ENCODE results near the gene MAP1A.
"Not testable (repeated sequence)": the region's sequence is repeated elsewhere in the genome, so short reads cannot be mapped to it uniquely, and the experiment has no call there.

The MAP1A gene

GRCh38 chr15:43529141-43529540, 11.7 kb downstream of the MAP1A start:
- no peak overlapping the region for H3K4me3 ChIP-seq (ENCODE audit: low read depth, low read length)
- no peak for TF ChIP-seq CTCF (IDR thresholded peaks at IDR 0.05; ENCODE audit: borderline replicate concordance, insufficient read depth, low read depth, low read length)

DNA sequence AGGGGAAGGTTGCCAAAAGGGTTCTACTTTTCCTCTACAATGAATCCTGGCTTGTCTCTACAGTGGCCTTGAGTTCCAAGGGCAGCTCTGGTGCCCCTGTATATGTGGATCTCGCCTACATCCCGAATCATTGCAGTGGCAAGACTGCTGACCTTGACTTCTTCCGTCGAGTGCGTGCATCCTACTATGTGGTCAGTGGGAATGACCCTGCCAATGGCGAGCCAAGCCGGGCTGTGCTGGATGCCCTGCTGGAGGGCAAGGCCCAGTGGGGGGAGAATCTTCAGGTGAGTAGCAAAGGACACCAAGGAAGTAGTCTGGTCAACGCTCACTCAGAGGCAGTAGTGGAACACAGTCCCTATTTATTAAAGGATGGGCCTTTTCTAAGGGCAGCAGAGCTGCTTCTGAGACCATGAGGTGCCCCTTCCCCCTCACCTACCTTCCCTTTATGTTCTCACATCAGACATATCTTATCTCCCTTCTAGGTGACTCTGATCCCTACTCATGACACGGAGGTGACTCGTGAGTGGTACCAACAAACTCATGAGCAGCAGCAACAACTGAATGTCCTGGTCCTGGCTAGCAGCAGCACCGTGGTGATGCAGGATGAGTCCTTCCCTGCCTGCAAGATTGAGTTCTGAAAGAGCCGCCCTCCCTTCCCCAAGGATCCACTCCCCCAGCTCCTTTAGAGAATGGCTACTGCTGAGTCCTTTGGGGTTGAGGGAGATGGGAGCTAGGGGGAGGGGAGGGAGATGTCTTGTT, 12.4 kb downstream of the MAP1A start:
- no peak overlapping the region for H3K4me3 ChIP-seq (ENCODE audit: low read depth, low read length)
- no peak for TF ChIP-seq CTCF (IDR thresholded peaks at IDR 0.05; ENCODE audit: borderline replicate concordance, insufficient read depth, low read depth, low read length)

GRCh38 chr15:43531018-43531670, 13.7 kb downstream of the MAP1A start:
- H3K4me3 ChIP-seq (ENCODE audit: low read depth, low read length) = no peak overlapping the region
- no peak for TF ChIP-seq CTCF (IDR thresholded peaks at IDR 0.05; ENCODE audit: borderline replicate concordance, insufficient read depth, low read depth, low read length)

- H3K4me3 ChIP-seq (ENCODE audit: low read depth, low read length) = not testable (repeated sequence)
These were observed 15.4 kb downstream of the MAP1A start for GRCh38 chr15:43532826-43533225.

DNA sequence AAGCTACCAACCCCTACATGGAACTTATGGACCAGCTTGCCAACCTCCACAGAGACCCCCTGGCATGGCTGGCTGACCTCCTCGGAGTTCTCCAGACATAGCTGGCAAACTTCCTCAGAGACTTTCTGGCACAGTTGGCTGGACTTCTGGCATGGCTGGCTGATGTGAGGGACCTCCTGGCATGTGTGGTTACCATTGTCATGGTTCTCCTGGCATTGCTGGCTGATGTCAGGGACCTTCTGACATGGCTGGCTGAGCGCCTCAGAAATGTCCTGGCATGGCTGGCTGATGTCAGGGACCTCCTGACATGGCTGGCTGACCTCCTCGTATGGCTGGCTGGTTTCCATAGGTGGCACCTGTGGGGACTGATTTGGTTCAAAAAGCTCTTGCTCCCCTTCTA, 17.5 kb downstream of the MAP1A start:
- no peak for TF ChIP-seq CTCF (IDR thresholded peaks at IDR 0.05; ENCODE audit: borderline replicate concordance, insufficient read depth, low read depth, low read length)

DNA sequence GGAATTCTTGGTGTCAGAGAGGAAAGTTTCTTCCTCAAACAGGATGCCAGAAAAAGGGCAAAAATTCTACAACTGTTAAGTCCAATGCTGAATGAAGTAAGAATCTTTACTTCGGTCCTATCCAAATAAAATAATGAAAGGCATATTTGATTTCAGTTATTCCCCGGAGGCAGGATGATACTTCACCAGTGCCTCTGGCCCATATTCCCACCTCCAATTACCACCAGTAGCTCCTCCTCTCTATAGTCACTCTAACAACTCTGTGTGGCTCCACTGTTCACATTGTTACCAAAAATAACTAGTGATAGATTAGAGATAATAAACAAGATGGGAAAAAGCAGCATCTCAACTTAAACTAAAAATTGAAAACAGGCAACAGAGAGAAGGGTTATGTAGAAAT, 20.7 kb downstream of the MAP1A start:
- no peak for TF ChIP-seq CTCF (IDR thresholded peaks at IDR 0.05; ENCODE audit: borderline replicate concordance, insufficient read depth, low read depth, low read length)
- no peak overlapping the region for H3K4me3 ChIP-seq (ENCODE audit: low read depth, low read length)

More for the DNA sequence above, 17.5 kb downstream of the MAP1A start:
- no peak overlapping the region for H3K4me3 ChIP-seq (ENCODE audit: low read depth, low read length)

- no peak for TF ChIP-seq CTCF (IDR thresholded peaks at IDR 0.05; ENCODE audit: borderline replicate concordance, insufficient read depth, low read depth, low read length)
- no peak overlapping the region for H3K4me3 ChIP-seq (ENCODE audit: low read depth, low read length)
These were observed 24.4 kb downstream of the MAP1A start for GRCh38 chr15:43541785-43542184.

All from GM12875 (cell line).